WTC11 (cell line): Measurements from ENCODE around the gene LCE2D.

Experiments used
- ATF3 ChIP-seq: sonication (generic); formaldehyde crosslinking; conservative IDR thresholded peaks from 2 replicates; pipeline ENCODE4 v1.8.1; 2022; ENCODE audit warnings: mild to moderate bottlenecking, missing genetic modification reagents
- CTCF ChIP-seq: fragments of 200-600 bp; IDR thresholded peaks from 2 replicates; pipeline ENCODE4 v1.8.0; 2022; ENCODE audit warnings: antibody characterized with exemption
- E2F4 ChIP-seq: sonication (generic); formaldehyde crosslinking; IDR thresholded peaks from 2 replicates; pipeline ENCODE4 v1.8.1; 2022; ENCODE audit warnings: low read depth, mild to moderate bottlenecking, moderate library complexity, missing genetic modification reagents, borderline replicate concordance
- KAT7 ChIP-seq: sonication (generic); formaldehyde crosslinking; IDR thresholded peaks from 2 replicates; pipeline ENCODE4 v1.8.1; 2023; ENCODE audit warnings: missing genetic modification reagents, mild to moderate bottlenecking, borderline replicate concordance
- RELA ChIP-seq: sonication (generic); formaldehyde crosslinking; IDR thresholded peaks from 2 replicates; pipeline ENCODE4 v1.8.1; 2022; ENCODE audit warnings: missing genetic modification reagents, mild to moderate bottlenecking, borderline replicate concordance
- SMAD4 ChIP-seq: sonication (generic); formaldehyde crosslinking; IDR thresholded peaks from 2 replicates; pipeline ENCODE4 v1.8.0; 2022; ENCODE audit warnings: mild to moderate bottlenecking, missing genetic modification reagents
- SP1 ChIP-seq: sonication (generic); formaldehyde crosslinking; conservative IDR thresholded peaks from 2 replicates; pipeline ENCODE4 v1.8.1; 2022; ENCODE audit warnings: missing genetic modification reagents
- TP53 ChIP-seq: sonication (generic); formaldehyde crosslinking; IDR thresholded peaks from 2 replicates; pipeline ENCODE4 v1.8.1; 2023; ENCODE audit warnings: mild to moderate bottlenecking, missing genetic modification reagents
- ZNF121 ChIP-seq: sonication (generic); formaldehyde crosslinking; IDR thresholded peaks from 2 replicates; pipeline ENCODE4 v1.8.0; 2023; ENCODE audit warnings: missing genetic modification reagents
- ZNF416 ChIP-seq: fragments of 250-450 bp; sonication (Bioruptor Pico); IDR thresholded peaks from 2 replicates; pipeline ENCODE4 v1.9.0; 2021; ENCODE audit warnings: mild to moderate bottlenecking, inconsistent platforms
- TF ChIP-seq, protein P1 (sequence below): sonication (generic); formaldehyde crosslinking; IDR thresholded peaks from 2 replicates; pipeline ENCODE4 v1.8.1; 2023; ENCODE audit warnings: mild to moderate bottlenecking, missing genetic modification reagents, moderate library complexity

DNA sequence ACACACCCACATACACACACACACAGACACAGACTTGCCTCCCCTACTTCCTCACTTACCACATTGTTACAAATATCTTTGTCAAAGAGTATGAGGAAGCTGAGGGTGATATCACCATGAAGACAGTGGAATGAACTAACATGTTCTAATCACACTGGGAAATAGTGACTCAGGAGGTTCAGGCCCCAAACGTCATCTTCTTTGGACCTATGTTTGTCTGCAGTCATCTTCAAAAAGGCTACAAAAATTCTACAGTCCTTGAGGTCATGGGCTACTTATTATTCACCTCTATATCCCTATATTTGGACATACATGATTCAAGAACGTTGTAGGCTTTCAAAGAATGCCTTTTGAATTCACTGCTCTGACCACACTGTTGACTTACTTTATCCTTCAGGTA lies 9.8 kb downstream of the LCE2D start:
- TF ChIP-seq SMAD4 (CRISPR knock-in tag) (no peak), TP53 (no peak), CTCF (no peak), KAT7 (no peak), E2F4 (CRISPR knock-in tag) (no peak), SP1 (no peak), RELA (CRISPR knock-in tag) (no peak), ATF3 (CRISPR knock-in tag) (no peak), ZNF121 (CRISPR knock-in tag) (no peak), ZNF416 (CRISPR knock-in tag) (no peak)
- TF ChIP-seq, protein P1, sequence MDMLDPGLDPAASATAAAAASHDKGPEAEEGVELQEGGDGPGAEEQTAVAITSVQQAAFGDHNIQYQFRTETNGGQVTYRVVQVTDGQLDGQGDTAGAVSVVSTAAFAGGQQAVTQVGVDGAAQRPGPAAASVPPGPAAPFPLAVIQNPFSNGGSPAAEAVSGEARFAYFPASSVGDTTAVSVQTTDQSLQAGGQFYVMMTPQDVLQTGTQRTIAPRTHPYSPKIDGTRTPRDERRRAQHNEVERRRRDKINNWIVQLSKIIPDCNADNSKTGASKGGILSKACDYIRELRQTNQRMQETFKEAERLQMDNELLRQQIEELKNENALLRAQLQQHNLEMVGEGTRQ = no peak
